Measurements from ENCODE around the gene DCAF11.

DCAF11 gene

DNA sequence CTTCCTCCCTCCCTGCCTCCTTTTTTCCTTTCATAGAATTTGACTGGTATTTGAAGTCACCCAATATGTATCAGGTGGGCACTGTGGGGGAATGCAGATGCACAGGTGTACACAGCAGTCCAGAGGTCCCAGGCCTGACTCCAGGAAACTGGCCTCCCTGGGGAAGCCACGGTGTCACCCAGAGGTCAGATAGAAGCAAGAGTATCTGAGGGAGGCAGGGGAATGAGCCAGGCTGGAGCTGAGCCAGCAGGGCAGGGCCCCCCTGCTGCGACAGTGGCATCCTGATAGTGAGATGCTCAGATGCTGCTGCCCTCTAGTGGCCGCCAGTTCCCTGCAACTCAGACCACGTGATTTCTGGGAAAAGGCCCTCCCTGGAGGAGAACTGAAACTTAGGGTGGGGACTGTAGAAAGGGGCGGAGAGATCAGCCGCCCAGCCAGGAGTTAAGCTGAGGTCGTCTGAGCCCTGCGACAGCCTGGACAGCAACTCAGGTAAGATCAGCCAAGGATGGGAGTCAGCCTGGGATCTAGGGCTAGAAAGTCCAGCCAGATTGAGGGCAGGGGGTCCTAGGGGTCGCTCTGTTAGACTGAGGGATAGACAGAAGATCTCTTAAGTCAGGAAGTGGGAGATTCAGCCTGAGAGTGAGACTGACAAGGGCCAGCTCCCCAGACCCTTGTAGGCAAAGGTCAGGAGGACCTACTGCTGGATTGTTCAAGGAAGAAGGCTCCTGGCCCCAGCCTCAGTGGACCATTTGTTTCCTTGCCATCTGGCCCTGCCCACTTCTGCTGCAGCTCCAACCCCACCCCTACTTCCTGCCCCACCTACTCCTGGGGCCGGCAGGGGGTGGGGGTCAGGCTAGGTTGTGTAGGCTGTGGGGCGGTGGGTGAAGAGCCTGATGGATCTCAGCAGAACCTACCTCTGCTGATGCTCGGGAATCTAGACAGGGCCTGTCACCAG lies 46.5 kb downstream of the DCAF11 start, which contains the start of gene IRF9:
Gene IRF9 (plus strand): TSS at position 416 of the 955 bp plus-strand sequence. CDS start 880 bp downstream, outside the sequence.
- DNase-seq (ENCODE audit: low read depth, low spot score): peak; percentile 98

DNA sequence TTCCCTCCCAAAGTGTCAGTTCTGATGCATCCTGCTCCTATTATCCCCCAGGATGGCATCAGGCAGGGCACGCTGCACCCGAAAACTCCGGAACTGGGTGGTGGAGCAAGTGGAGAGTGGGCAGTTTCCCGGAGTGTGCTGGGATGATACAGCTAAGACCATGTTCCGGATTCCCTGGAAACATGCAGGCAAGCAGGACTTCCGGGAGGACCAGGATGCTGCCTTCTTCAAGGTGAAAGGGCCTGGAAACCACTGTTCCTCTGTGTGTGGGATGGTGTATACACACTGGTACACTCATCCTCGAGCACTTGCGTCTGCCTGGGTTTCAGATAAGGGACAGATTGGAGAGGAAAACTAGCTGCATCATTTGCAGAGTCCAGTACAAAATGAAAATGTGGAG lies 47.5 kb downstream of the DCAF11 start:
- DNase-seq (ENCODE audit: low read depth, low spot score): no peak

DNA sequence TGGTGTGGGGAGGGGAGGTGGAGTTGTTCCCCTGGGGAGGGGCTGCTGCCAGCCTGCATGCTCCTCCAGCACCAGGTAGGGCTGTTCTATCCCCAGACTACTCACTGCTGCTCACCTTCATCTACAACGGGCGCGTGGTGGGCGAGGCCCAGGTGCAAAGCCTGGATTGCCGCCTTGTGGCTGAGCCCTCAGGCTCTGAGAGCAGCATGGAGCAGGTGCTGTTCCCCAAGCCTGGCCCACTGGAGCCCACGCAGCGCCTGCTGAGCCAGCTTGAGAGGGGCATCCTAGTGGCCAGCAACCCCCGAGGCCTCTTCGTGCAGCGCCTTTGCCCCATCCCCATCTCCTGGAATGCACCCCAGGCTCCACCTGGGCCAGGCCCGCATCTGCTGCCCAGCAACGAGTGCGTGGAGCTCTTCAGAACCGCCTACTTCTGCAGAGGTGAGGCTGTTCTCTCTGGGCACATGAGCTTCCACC lies 50.0 kb downstream of the DCAF11 start:
- no peak for DNase-seq (ENCODE audit: low read depth, low spot score)

DNA sequence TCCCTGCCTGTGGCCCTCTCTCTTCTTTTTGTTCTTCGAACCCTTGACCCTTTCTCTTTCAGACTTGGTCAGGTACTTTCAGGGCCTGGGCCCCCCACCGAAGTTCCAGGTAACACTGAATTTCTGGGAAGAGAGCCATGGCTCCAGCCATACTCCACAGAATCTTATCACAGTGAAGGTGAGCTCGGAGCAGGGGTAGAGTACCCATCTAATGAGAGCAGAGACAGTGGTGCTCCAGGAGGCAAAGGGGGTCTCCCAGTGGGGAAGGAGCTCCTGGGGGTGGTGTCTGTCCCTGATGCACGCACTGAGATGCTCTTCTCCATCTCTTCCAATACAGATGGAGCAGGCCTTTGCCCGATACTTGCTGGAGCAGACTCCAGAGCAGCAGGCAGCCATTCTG lies 51.2 kb downstream of the DCAF11 start:
- DNase-seq (ENCODE audit: low read depth, low spot score): no peak

DNA sequence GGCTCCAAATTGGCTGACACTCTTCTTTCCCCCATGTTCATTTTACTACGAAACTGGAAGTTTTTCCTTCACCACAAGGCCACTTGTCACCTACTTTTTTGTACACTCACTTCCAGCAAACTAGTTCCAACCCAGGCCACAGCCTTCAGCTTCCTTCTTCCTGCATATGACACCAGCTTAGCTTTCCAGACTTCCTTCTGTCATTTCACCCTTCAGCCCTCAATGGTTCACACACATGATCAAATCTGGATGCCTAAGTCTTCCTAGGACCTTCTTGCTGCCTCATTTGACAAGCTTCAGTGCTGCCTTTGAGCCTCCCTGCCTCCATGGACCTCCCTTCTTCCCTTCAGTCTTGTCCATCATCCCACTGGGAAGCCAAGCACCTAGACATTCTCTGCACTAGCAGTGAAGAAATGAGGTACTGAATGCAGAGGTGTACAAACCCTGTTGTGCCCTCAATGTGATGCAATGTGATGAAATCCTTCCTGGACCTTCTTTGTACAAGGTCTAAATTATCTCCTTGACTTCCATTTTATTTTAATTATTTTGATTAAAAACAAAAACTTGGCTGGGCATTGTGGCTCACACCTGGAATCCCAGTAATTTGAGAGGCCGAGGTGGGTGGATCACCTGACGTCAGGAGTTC lies 53.0 kb downstream of the DCAF11 start:
- no peak for DNase-seq (ENCODE audit: low read depth, low spot score)

DNA sequence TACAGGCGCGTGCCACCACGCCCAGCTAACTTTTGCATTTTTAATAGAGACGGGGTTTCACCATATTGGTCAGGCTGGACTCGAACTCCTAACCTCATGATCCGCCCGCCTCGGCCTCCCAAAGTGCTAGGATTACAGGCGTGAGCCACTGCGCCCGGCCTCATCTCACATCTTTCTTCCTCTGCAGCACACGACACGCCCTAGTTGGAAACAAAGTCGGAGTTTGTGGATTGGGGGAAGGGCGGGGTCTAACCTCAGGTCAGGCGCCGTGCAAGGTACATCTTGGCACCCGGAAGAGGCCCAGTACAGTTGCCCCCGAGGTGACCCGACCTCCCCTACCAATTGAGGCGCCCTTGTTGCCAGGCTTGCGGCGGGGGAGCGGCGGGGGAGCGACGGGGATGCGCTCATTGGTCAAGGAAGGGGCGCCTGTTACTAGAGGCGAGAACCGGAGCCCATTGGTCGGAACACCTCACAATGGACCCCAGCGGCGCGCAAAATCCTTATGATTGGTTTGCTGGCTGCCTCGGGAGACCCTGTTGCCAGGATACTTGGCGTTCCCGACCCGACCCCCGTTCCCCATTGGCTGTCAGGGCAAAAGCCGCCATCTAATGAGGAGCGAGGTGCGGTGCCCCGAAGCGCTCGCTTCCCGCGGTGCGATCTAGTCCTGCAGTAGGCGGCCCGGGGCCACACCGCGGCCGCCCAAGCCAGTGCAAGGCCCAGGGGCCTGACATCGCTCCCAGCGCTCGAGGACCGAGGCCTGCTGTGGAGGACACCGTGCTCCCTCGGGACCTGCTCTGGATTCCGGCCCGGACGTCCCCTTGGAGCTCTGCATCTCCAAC lies 57.1 kb downstream of the DCAF11 start, which contains the start of gene REC8:
Gene REC8 (plus strand): TSS at position 659 of the 839 bp plus-strand sequence. CDS start 473 bp downstream, outside the sequence.
- DNase-seq (ENCODE audit: low read depth, low spot score): peak; percentile 99

DNA sequence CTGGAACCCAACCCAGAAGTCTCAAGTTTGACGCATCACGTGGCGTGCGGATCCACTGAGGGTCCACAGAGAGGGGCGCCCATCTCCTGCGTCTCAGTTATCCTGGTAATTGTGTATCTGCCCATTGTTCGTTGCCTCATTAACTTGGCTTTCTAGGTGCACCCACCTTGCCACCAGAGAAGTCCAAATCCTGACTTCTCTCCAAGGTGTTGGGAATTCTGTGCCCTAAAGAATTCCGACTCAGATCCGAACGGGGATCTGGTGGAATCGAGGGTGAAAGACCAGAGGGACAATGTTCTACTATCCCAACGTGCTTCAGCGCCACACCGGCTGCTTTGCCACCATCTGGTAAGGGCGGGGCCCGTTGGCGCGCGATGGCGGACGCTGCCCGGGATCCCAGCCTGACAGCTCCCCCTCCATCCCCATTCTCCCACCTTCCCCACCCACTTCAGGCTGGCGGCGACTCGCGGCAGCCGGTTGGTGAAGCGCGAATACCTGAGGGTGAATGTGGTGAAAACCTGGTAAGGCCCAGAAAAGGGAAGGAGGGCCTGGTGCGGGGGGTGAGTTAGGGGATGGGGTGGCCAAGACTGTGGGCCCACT lies 57.8 kb downstream of the DCAF11 start:
- peak; percentile 58 for DNase-seq (ENCODE audit: low read depth, low spot score)

DNA sequence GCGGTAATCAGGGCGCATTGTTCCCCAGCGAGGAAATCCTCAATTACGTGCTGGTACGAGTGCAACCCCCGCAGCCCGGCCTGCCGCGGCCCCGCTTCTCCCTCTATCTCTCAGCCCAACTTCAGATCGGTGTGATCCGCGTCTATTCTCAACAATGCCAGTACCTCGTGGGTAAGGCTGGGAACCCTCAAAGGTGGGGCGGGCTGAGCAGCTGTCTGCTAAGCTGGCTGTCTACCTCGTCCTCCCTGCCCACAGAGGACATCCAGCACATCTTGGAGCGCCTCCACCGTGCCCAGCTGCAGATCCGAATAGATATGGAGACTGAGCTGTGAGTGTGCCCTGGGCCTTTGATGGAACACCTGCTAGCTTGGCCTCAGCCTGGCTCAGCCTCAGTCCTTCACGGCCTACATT lies 58.3 kb downstream of the DCAF11 start:
- no peak for DNase-seq (ENCODE audit: low read depth, low spot score)

All from astrocyte of the hippocampus (primary cell).